ENCODE data around the gene CEL. TPM values are rescaled to one million over a fixed set of nuclear protein-coding genes. Genes with fewer than 3 reads are reported as not detected.

CEL gene
- total RNA-seq, 1 donor from 2014 or later: 0.75 TPM

DNA sequence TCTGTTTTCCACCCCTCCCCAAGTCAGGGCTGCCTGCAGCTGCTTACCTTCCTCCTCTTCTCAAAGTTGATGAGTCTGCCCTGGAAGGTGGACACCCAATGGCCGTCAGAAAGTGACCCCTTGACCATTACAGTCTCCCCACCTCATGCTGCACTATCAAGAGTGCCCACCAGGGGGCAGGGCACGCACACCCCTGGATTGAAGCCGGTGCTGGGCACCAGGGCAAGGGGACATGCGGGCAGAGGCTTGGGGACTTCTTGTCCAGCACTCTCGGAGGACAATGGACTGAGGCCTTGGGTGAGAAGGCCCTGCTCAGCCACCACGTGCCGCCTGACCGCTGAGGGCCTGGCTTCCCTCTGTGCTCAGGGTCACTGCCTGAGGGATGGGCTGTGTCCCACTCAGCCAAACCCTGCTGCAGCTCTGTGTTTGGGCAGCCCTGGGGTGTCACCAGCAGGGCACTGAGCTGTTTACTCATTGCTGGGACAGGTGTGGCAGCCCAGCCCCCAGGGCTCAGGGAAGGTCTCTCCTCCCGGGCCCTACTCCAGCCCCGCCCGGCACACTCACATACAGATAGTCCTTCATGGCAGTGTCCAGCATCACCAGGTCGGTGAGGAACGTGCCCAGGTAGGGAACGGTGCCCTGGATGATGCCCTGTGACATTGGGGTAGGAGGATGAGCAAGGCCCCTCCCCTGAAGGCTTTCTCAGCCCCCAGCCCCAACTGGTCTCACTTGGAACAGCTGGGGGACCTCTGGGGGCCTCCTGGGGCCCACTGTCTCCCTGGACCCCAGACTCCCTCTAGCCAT lies 41.6 kb downstream of the CEL start:
- DNase-seq (peak; percentile 84), ATAC-seq (peak; percentile 87)
- peaks cover 95% of the 10 kb centered on the region for H3K36me3 ChIP-seq
- intact Hi-C loops (cut with DNase I): loop anchor here (2.0 kb wide), 1 partner anchor 43 kb away; no protein-coding TSS in a partner anchor
- TF ChIP-seq, protein P1, sequence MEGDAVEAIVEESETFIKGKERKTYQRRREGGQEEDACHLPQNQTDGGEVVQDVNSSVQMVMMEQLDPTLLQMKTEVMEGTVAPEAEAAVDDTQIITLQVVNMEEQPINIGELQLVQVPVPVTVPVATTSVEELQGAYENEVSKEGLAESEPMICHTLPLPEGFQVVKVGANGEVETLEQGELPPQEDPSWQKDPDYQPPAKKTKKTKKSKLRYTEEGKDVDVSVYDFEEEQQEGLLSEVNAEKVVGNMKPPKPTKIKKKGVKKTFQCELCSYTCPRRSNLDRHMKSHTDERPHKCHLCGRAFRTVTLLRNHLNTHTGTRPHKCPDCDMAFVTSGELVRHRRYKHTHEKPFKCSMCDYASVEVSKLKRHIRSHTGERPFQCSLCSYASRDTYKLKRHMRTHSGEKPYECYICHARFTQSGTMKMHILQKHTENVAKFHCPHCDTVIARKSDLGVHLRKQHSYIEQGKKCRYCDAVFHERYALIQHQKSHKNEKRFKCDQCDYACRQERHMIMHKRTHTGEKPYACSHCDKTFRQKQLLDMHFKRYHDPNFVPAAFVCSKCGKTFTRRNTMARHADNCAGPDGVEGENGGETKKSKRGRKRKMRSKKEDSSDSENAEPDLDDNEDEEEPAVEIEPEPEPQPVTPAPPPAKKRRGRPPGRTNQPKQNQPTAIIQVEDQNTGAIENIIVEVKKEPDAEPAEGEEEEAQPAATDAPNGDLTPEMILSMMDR (IDR thresholded peaks at IDR 0.05): peak; percentile 96
- H3K4me3 ChIP-seq: no peak overlapping the region
- H3K27me3 ChIP-seq: no peaks in the 10 kb centered on the region
- no peak overlapping the region for H3K27ac ChIP-seq
- H3K9me3 ChIP-seq: no peaks in the 10 kb centered on the region
- H3K4me1 ChIP-seq: no peaks in the 10 kb centered on the region

DNA sequence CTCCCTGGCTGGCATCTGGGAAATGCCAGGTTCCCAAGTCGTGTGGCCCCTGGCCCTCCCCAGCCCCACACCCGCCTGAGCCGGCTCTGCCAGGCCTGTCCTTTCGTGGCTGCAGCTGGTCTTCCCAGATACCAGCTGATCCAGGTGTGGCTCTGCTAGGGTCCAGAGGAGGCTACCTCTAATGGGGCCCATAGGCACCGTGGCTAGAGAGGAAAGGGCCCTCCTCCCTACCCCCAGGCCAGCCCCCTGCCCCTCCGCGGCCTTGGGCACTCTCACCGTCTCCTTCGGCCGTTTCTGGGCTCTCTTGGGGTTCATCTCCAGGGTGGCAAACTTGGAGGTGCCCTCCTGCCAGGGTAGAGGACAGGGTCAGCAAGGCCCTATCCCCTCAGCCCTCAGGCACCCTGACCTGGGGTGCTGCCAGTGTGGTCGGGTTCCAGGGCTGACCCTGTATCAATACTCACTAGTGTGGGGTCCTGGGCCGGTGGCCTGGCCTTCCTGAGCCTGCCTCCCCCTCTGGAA lies 42.3 kb downstream of the CEL start:
- TF ChIP-seq, protein P1 (IDR thresholded peaks at IDR 0.05): no peak
- intact Hi-C loops (cut with DNase I): loop anchor here (2.0 kb wide), 1 partner anchor 43 kb away; no protein-coding TSS in a partner anchor
- Histone ChIP-seq H3K9me3 (no peaks in the 10 kb centered on the region), H3K27ac (no peak overlapping the region), H3K36me3 (peaks cover 95% of the 10 kb centered on the region), H3K4me3 (no peak overlapping the region), H3K27me3 (no peaks in the 10 kb centered on the region), H3K4me1 (no peaks in the 10 kb centered on the region)
- peak; percentile 46 for DNase-seq
- ATAC-seq: no peak

DNA sequence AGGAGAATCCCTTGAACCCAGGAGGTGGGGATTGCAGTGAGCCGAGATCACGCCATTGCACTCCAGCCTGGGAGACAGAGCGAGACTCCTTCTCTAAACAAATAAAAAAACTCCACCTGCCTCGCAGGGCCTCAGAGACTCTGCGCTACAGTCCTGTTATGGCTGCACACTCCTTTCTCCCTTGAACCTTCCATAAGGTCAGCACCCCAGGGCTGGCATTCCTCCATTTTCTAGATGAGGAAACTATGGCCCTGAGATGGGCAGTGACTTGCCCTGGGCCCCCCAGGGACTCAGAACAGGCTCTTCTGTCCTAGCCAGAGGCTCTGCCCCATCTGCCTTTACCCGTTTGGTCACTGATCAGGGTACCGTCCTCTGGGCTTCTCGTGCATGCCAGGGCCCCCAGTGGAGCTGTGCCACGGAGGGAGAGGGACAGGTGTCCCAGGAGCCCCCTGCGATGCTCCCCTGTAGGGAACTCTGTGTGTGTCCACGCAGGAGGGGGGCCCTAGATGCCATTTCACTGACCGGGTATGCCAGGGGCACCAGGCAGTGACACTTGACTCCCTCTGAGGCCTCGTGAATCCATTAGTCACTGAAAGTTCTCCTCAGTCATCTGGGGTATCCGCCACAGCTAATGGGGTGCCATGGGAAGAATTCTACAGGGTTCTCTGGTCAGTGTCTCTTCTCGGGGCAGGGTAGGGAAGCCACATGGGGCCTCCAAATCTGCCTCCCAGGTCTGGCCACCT lies 43.1 kb downstream of the CEL start:
- H3K4me1 ChIP-seq: no peaks in the 10 kb centered on the region
- H3K9me3 ChIP-seq: no peaks in the 10 kb centered on the region
- H3K36me3 ChIP-seq: peaks cover 96% of the 10 kb centered on the region
- TF ChIP-seq, protein P1 (IDR thresholded peaks at IDR 0.05): no peak
- H3K27ac ChIP-seq: no peak overlapping the region
- DNase-seq (peak; percentile 50), ATAC-seq (no peak)
- intact Hi-C loops (cut with DNase I): no loop called here
- no peaks in the 10 kb centered on the region for H3K27me3 ChIP-seq
- H3K4me3 ChIP-seq: no peak overlapping the region

DNA sequence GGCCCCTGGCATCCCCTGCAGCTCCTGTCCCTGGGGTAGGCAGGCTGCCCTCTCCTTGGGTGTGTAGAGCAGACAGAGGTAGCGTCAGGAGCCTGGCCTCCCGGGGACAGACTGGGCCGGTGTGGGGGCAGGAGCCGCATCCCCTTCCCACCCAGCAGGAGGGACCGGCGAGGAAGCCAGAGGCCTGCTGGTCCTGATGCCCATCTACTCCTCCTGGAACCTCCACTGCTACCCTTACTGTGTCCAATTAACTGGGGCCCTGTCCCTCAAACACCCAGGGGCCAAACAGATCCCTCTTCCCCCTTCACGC lies 43.6 kb downstream of the CEL start:
- Histone ChIP-seq H3K4me3 (no peak overlapping the region), H3K9me3 (no peaks in the 10 kb centered on the region), H3K36me3 (peaks cover 96% of the 10 kb centered on the region), H3K27ac (no peak overlapping the region), H3K4me1 (no peaks in the 10 kb centered on the region), H3K27me3 (no peaks in the 10 kb centered on the region)
- TF ChIP-seq, protein P1 (IDR thresholded peaks at IDR 0.05): no peak
- intact Hi-C loops (cut with DNase I): no loop called here
- ATAC-seq (no peak), DNase-seq (peak; percentile 58)

DNA sequence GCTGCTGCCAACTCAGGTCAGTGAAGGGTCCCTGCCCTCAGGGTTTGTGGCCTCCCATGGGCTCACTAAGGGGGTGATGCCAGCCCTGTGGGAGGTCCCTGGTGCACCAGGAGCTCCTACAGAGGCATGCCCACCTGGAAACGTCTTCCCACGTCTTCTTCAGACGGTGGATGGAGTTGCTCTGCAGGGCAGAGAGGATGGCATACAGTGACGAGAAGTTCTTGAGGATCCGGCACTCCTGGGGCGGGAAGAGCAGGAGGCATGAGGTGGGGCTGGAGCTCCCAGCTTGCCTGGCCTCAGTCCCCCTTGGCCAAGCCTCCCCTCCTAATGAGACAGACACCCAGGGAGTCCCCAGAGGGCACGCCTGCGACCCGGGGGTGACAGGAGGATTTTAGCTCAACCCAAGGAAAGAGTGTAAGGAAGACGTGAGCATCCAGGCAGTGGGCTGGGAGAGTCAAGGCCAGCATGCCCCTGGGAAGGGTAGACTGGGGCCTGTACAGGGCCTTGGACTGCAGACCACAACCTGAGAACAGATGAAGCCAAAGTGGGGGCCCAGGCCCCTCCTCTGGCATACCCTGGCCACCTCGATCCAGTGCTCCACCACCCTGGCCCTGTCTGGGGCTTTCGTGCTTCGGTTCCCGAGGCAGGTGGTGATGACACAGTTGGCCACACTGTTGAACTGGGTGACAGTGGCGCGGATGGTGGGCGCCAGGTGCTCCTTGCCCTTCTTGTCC lies 44.9 kb downstream of the CEL start:
- DNase-seq: peak; percentile 59
- no peak overlapping the region for H3K4me3 ChIP-seq
- no peaks in the 10 kb centered on the region for H3K4me1 ChIP-seq
- TF ChIP-seq, protein P1 (IDR thresholded peaks at IDR 0.05): no peak
- H3K9me3 ChIP-seq: no peaks in the 10 kb centered on the region
- ATAC-seq: no peak
- intact Hi-C loops (cut with DNase I): no loop called here
- no peak overlapping the region for H3K27ac ChIP-seq
- H3K27me3 ChIP-seq: no peaks in the 10 kb centered on the region
- H3K36me3 ChIP-seq: peaks cover 96% of the 10 kb centered on the region

Data from upper lobe of right lung (tissue), 1 donor.